Nucleus accumbens (tissue), 56 donors: Measurements from ENCODE around the gene SLC6A19.
"Not testable (repeated sequence)": the region's sequence is repeated elsewhere in the genome, so short reads cannot be mapped to it uniquely, and the experiment has no call there.

Experiments
- DNase-seq, 56 donors: peaks; one replicate each; lab custom pipeline; 2025; lab: John Stamatoyannopoulos, UW

SLC6A19 gene

GRCh38 chr5:1254196-1254595 is 52.8 kb downstream of the SLC6A19 start:
- DNase-seq, result no peak

GRCh38 chr5:1255081-1255561 is 53.7 kb downstream of the SLC6A19 start:
- no peak for DNase-seq

GRCh38 chr5:1256776-1257175 is 55.4 kb downstream of the SLC6A19 start:
- DNase-seq, result no peak

GRCh38 chr5:1257363-1257762 is 56.0 kb downstream of the SLC6A19 start:
- DNase-seq, result no peak

GRCh38 chr5:1257841-1258240 is 56.4 kb downstream of the SLC6A19 start:
- DNase-seq, result no peak

GRCh38 chr5:1259806-1260480 is 58.5 kb downstream of the SLC6A19 start:
- DNase-seq, result no peak

- DNase-seq, result no peak
Measured at GRCh38 chr5:1261643-1262042, 60.2 kb downstream of the SLC6A19 start.

- no peak for DNase-seq
Measured at GRCh38 chr5:1262381-1262780, 61.0 kb downstream of the SLC6A19 start.

- no peak for DNase-seq
Measured at GRCh38 chr5:1264211-1264610, 62.8 kb downstream of the SLC6A19 start.

GRCh38 chr5:1265026-1265425 is 63.6 kb downstream of the SLC6A19 start:
- no peak for DNase-seq

- no peak for DNase-seq
Measured at GRCh38 chr5:1265461-1266455, 64.4 kb downstream of the SLC6A19 start.

- DNase-seq, result no peak
Measured at GRCh38 chr5:1266791-1267190, 65.4 kb downstream of the SLC6A19 start.

- DNase-seq, result not testable (repeated sequence)
Measured at GRCh38 chr5:1267464-1267863, 66.1 kb downstream of the SLC6A19 start.

GRCh38 chr5:1268056-1268455 is 66.7 kb downstream of the SLC6A19 start:
- no peak for DNase-seq

GRCh38 chr5:1268666-1269065 is 67.3 kb downstream of the SLC6A19 start:
- no peak for DNase-seq

GRCh38 chr5:1270426-1270825 is 69.0 kb downstream of the SLC6A19 start:
- DNase-seq, result no peak

- DNase-seq, result no peak
Measured at GRCh38 chr5:1270933-1271914, 69.8 kb downstream of the SLC6A19 start.

GRCh38 chr5:1272201-1272600 is 70.8 kb downstream of the SLC6A19 start:
- DNase-seq, result no peak

GRCh38 chr5:1273745-1274144 is 72.3 kb downstream of the SLC6A19 start:
- DNase-seq, result no peak

GRCh38 chr5:1274471-1274870 is 73.1 kb downstream of the SLC6A19 start:
- no peak for DNase-seq
